ENCODE data around the gene ADH5.
"Not testable (repeated sequence)": the region's sequence is repeated elsewhere in the genome, so short reads cannot be mapped to it uniquely, and the experiment has no call there.

The ADH5 gene

DNA sequence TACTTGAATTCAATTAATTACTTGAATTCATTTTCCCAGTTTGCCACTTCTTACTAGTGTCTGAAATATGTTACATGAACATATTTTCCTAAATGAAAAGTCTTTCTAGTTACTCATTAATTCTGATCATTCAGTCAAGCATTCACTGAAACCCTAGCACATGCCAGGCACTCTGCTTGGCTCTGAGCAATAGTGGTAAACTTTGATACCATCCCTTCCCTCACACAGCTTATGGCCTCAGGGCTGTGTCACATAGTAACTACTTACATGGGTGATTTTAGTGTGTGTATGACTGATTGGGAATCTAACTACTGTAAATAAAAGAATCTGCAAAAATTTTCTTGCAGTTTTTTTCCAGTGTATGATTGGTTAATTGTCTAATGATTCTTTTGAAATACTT is 60.4 kb downstream of the ADH5 start:
- DNase-seq: no peak

- no peak for DNase-seq
These were observed 61.3 kb downstream of the ADH5 start for GRCh38 chr4:99027304-99027703.

GRCh38 chr4:99025506-99025905 is 63.1 kb downstream of the ADH5 start:
- DNase-seq: no peak

- no peak for DNase-seq
These were observed 63.9 kb downstream of the ADH5 start for GRCh38 chr4:99024481-99025275.

DNA sequence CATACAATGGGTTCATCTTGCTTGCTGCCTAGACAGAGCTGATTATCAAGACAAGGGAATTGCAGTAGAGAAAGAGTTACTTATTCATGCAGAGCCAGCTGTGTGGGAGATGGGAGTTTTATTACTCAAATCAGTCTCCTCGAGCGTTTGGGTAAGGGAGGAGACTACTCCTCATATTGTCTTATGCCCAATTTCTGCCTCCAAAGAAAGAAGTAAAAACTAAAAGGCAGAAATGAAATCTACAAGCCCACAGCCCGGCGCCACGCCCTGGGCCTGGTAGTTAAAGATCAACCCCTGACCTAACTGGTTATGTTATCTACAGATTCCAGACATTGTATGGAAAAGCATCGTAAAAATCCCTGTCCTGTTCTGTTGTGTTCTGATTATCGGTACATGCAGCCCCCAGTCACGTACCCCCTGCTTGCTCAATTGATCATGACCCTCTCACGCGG is 64.8 kb downstream of the ADH5 start:
- DNase-seq: not testable (repeated sequence)

- no peak for DNase-seq
These were observed 66.0 kb downstream of the ADH5 start for GRCh38 chr4:99022566-99022965.

- DNase-seq: no peak
These were observed 67.2 kb downstream of the ADH5 start for GRCh38 chr4:99021386-99021785.
